NCI-H128 (cell line): ENCODE measurements around the gene OTOF.

ENCODE experiments used
- DNase-seq: peaks from one replicate; lab custom pipeline; 2025; ENCODE audit not compliant: unreplicated experiment; lab: John Stamatoyannopoulos, UW

OTOF gene

GRCh38 chr2:26421961-26422360 is 56.0 kb downstream of the OTOF start:
- DNase-seq = no peak

- DNase-seq = no peak
Observed at GRCh38 chr2:26414311-26414710, 63.6 kb downstream of the OTOF start.

GRCh38 chr2:26412091-26412673 is 65.7 kb downstream of the OTOF start:
- DNase-seq = no peak

- DNase-seq = no peak
Observed at GRCh38 chr2:26411419-26411818, 66.5 kb downstream of the OTOF start.

GRCh38 chr2:26410764-26411243 is 67.1 kb downstream of the OTOF start:
- no peak for DNase-seq

GRCh38 chr2:26409785-26410184 is 68.1 kb downstream of the OTOF start:
- DNase-seq = no peak

GRCh38 chr2:26407526-26407925 is 70.4 kb downstream of the OTOF start:
- DNase-seq = no peak
